Memory B cell (primary cell): ENCODE results near the gene BACH2.

ENCODE experiments used
- ATAC-seq: fragments of 150-1000 bp; cut with Tn5 transposase; 2 replicates; pipeline ENCODE4 v1.10.0; 2021; ENCODE audit warnings: low read depth, mild to moderate bottlenecking, moderate library complexity
- DNase-seq, 2 donors: peaks; one replicate each; pipeline ENCODE4 v3.0.0; 2022; ENCODE audit warnings: low spot score in 2 of 2
- H3K27ac Mint-ChIP-seq: one replicate; pipeline ENCODE4 v1.8.0; 2022; ENCODE audit warnings: mild to moderate bottlenecking, moderate library complexity, mixed read lengths
- H3K27me3 Mint-ChIP-seq: one replicate; pipeline ENCODE4 v1.8.0; 2022; ENCODE audit warnings: mixed read lengths
- H3K36me3 Mint-ChIP-seq: one replicate; pipeline ENCODE4 v1.8.0; 2022; ENCODE audit warnings: mild to moderate bottlenecking, mixed read lengths
- H3K4me1 Mint-ChIP-seq: one replicate; pipeline ENCODE4 v1.8.0; 2022; ENCODE audit warnings: mixed read lengths
- H3K4me3 Mint-ChIP-seq: one replicate; pipeline ENCODE4 v1.8.0; 2022; ENCODE audit warnings: mild to moderate bottlenecking, moderate library complexity, mixed read lengths
- H3K9me3 Mint-ChIP-seq: one replicate; pipeline ENCODE4 v1.8.0; 2022; ENCODE audit warnings: mixed read lengths

Gene BACH2

GRCh38 chr6:89952105-89952671 lies 344.5 kb downstream of the BACH2 start:
- H3K9me3 Mint-ChIP-seq: no peaks in the 10 kb centered on the region

DNA sequence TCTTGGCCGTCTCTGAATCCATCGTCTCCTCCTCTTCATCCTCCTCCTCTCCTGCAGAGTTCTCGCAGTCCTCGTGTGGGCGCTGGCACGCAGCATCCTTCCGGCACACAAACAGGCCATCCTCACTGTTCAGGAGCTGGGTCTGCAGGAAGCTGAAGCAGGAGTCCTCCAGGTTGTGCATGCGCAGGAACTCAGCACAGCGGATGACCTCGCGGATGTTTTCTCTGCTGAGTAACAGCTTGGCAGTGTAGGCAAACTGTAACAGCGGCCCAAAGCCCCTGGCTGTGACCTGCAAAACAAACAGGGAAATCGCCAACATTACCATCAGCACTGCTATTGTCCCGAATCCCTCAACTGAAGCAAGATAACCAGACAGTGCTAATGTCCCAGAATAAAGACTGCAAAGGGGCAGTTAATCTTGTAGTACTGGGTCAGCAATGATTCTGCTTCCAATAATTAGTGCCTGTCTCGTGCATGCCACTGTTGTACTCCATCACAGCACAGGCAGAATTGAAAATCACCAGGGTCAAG lies 345.0 kb downstream of the BACH2 start:
- no peaks in the 10 kb centered on the region for H3K27me3 Mint-ChIP-seq
- no peak for ATAC-seq
- no peak overlapping the region for H3K4me3 Mint-ChIP-seq
- DNase-seq: no peak
- H3K36me3 Mint-ChIP-seq: peaks cover 26% of the 10 kb centered on the region
- no peaks in the 10 kb centered on the region for H3K9me3 Mint-ChIP-seq
- peaks cover 29% of the 10 kb centered on the region for H3K4me1 Mint-ChIP-seq
- peak overlapping the region; percentile 85 for H3K27ac Mint-ChIP-seq

More at GRCh38 chr6:89952105-89952671, 344.5 kb downstream of the BACH2 start:
- Mint-ChIP-seq H3K27ac (peak overlapping the region; percentile 85), H3K36me3 (peaks cover 23% of the 10 kb centered on the region), H3K4me1 (peaks cover 29% of the 10 kb centered on the region), H3K27me3 (no peaks in the 10 kb centered on the region), H3K4me3 (no peak overlapping the region)
- DNase-seq (no peak), ATAC-seq (no peak)

- Mint-ChIP-seq H3K4me1 (peaks cover 32% of the 10 kb centered on the region), H3K9me3 (no peaks in the 10 kb centered on the region), H3K27me3 (no peaks in the 10 kb centered on the region), H3K36me3 (peaks cover 30% of the 10 kb centered on the region), H3K27ac (peak overlapping the region; percentile 53), H3K4me3 (no peak overlapping the region)
- DNase-seq (no peak), ATAC-seq (no peak)
Measured at GRCh38 chr6:89950879-89951391, 345.7 kb downstream of the BACH2 start.

DNA sequence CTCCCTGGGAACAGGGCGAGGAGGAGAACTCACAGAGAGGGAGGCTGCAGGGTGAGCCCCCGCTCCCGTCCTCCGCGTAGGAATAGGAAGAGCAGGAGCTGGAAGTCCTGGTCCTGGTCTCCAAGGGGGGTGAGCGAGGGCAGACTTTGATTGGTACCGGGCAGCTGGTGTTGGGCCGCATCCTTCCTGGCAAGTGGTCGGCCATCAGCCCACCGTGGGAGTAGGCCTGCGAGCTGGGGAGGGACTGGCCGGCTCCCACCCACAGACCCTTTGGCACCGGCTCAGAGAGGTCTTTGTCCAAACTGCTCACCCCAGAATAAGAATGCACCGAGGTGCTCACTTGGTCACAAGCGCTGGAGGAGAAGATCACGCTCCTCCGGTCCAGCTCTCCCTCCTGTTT lies 346.2 kb downstream of the BACH2 start:
- Mint-ChIP-seq H3K36me3 (peaks cover 31% of the 10 kb centered on the region), H3K27me3 (no peaks in the 10 kb centered on the region), H3K4me1 (peaks cover 30% of the 10 kb centered on the region), H3K27ac (peak overlapping the region; percentile 71), H3K4me3 (no peak overlapping the region), H3K9me3 (no peaks in the 10 kb centered on the region)
- ATAC-seq (no peak), DNase-seq (no peak)

GRCh38 chr6:89948876-89949275 lies 347.8 kb downstream of the BACH2 start:
- H3K27me3 Mint-ChIP-seq: no peaks in the 10 kb centered on the region
- peaks cover 37% of the 10 kb centered on the region for H3K36me3 Mint-ChIP-seq
- ATAC-seq: no peak
- no peaks in the 10 kb centered on the region for H3K9me3 Mint-ChIP-seq
- no peak for DNase-seq
- peaks cover 23% of the 10 kb centered on the region for H3K4me1 Mint-ChIP-seq
- peak overlapping the region; percentile 71 for H3K27ac Mint-ChIP-seq
- no peak overlapping the region for H3K4me3 Mint-ChIP-seq

- Mint-ChIP-seq H3K4me1 (peaks cover 8% of the 10 kb centered on the region), H3K36me3 (peaks cover 32% of the 10 kb centered on the region), H3K27ac (peak overlapping the region; percentile 58), H3K9me3 (no peaks in the 10 kb centered on the region), H3K27me3 (no peaks in the 10 kb centered on the region), H3K4me3 (no peak overlapping the region)
- DNase-seq (no peak), ATAC-seq (peak; percentile 25)
Measured at GRCh38 chr6:89944826-89945407, 351.7 kb downstream of the BACH2 start.

DNA sequence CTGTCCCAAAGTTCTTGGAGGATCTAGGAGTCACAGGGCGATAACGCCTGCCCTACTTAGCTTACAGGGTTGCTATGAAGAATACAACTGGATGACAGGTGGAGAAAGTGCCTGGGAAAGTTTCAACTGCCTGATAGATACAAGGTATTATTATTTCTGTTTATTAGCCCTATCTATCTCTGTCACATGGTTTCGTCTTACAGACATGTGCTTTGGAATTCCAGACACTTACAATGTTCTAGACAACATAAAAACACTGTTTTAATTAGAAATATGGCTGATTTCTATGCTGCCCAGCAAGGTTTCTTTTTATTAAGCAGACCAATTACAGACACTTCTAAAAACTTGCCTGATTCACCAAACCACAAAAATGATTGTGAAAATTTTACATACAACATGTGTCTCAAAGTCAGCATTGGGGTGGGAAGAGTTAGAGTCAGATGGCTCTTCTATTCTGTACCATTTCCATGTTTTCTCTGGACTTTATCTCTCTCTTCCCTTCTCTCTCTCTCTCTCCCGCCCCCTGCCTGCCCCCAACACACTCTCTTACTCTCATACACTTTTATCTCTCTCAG lies 352.4 kb downstream of the BACH2 start:
- ATAC-seq (no peak), DNase-seq (no peak)
- no peak overlapping the region for H3K4me3 Mint-ChIP-seq
- H3K27me3 Mint-ChIP-seq: no peaks in the 10 kb centered on the region
- peaks cover 25% of the 10 kb centered on the region for H3K36me3 Mint-ChIP-seq
- peaks cover 8% of the 10 kb centered on the region for H3K4me1 Mint-ChIP-seq
- peak overlapping the region; percentile 73 for H3K27ac Mint-ChIP-seq
- no peaks in the 10 kb centered on the region for H3K9me3 Mint-ChIP-seq

DNA sequence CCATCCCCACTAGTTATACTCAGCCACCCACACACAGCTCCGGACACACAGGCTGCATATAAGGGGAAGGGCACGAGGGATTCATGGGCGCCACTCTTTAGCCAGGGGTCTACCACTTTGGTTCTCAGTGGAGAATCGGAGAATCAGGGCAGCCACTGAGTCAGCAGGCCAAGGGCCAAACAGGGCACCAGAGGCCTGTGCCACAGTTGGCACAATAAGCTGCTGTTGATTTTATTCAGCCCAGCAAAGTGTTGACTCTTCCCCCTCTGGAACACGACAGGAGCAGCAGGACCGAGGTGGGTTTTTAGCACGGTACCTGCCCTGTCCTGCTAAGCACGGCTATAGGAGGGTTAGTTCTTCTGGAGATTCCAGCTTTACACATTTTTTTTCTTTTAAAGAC lies 354.0 kb downstream of the BACH2 start:
- DNase-seq (no peak), ATAC-seq (no peak)
- Mint-ChIP-seq H3K27me3 (no peaks in the 10 kb centered on the region), H3K27ac (peak overlapping the region; percentile 7), H3K4me1 (peaks cover 8% of the 10 kb centered on the region), H3K4me3 (no peak overlapping the region), H3K36me3 (peaks cover 29% of the 10 kb centered on the region), H3K9me3 (no peaks in the 10 kb centered on the region)

- no peaks in the 10 kb centered on the region for H3K9me3 Mint-ChIP-seq
- DNase-seq (no peak), ATAC-seq (no peak)
- peaks cover 26% of the 10 kb centered on the region for H3K36me3 Mint-ChIP-seq
- H3K4me3 Mint-ChIP-seq: no peak overlapping the region
- peak overlapping the region; percentile 62 for H3K27ac Mint-ChIP-seq
- H3K27me3 Mint-ChIP-seq: no peaks in the 10 kb centered on the region
- H3K4me1 Mint-ChIP-seq: peaks cover 8% of the 10 kb centered on the region
Measured at GRCh38 chr6:89941763-89942497, 354.7 kb downstream of the BACH2 start.

- Mint-ChIP-seq H3K27ac (peak overlapping the region; percentile 62), H3K9me3 (no peaks in the 10 kb centered on the region), H3K36me3 (peaks cover 25% of the 10 kb centered on the region), H3K27me3 (no peaks in the 10 kb centered on the region), H3K4me1 (peaks cover 6% of the 10 kb centered on the region), H3K4me3 (no peak overlapping the region)
- DNase-seq (no peak), ATAC-seq (no peak)
Measured at GRCh38 chr6:89941031-89941762, 355.4 kb downstream of the BACH2 start.

- peaks cover 6% of the 10 kb centered on the region for H3K4me1 Mint-ChIP-seq
- no peak overlapping the region for H3K4me3 Mint-ChIP-seq
- no peaks in the 10 kb centered on the region for H3K9me3 Mint-ChIP-seq
- peak; percentile 48 to 55 for DNase-seq
- peak overlapping the region; percentile 62 for H3K27ac Mint-ChIP-seq
- peaks cover 26% of the 10 kb centered on the region for H3K36me3 Mint-ChIP-seq
- no peaks in the 10 kb centered on the region for H3K27me3 Mint-ChIP-seq
- peak; percentile 92 for ATAC-seq
Measured at GRCh38 chr6:89940225-89941027, 356.2 kb downstream of the BACH2 start.

GRCh38 chr6:89939144-89939543 lies 357.5 kb downstream of the BACH2 start:
- Mint-ChIP-seq H3K4me3 (no peak overlapping the region), H3K4me1 (peaks cover 3% of the 10 kb centered on the region), H3K27me3 (no peaks in the 10 kb centered on the region), H3K9me3 (no peaks in the 10 kb centered on the region), H3K36me3 (peaks cover 25% of the 10 kb centered on the region), H3K27ac (peak overlapping the region; percentile 45)
- no peak for ATAC-seq
- no peak for DNase-seq

DNA sequence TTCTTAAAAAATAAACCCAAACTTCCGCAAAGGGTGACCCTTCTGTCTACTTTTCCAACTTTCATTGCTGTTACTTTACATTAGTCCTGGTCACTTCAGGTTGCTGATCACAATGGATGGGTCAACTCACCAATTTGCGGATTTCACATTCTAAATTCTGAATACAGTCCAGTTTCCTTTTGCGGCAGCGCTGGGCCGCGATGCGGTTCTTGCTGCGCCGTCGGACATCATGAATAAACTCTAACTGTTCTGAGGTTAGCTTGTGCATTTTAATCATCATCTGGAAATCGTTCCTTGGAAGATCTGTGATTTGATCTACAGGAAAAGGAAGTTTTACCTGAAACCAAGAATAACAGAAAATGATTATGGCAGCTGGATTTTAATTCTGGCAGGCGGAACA lies 358.6 kb downstream of the BACH2 start:
- H3K36me3 Mint-ChIP-seq: peaks cover 31% of the 10 kb centered on the region
- H3K4me1 Mint-ChIP-seq: peaks cover 3% of the 10 kb centered on the region
- no peak for ATAC-seq
- no peak overlapping the region for H3K4me3 Mint-ChIP-seq
- no peaks in the 10 kb centered on the region for H3K27me3 Mint-ChIP-seq
- no peaks in the 10 kb centered on the region for H3K9me3 Mint-ChIP-seq
- no peak for DNase-seq
- no peak overlapping the region for H3K27ac Mint-ChIP-seq
